Measurements from ENCODE around the gene NPTX2. TPM values are rescaled to one million over a fixed set of nuclear protein-coding genes. Genes with fewer than 3 reads are reported as not detected.

NPTX2 gene
- polyA plus RNA-seq, 1 donor from 2014 or later: 0.98 TPM

GRCh38 chr7:98630770-98631169 is 13.7 kb downstream of the NPTX2 start:
- Histone ChIP-seq H4K20me1 (ENCODE audit: insufficient read depth) (no peaks in the 10 kb centered on the region), H3K4me2 (ENCODE audit: low read length) (no peak overlapping the region), H3K27ac (ENCODE audit: low read length) (no peak overlapping the region), H2AFZ (ENCODE audit: low read depth, low read length) (no peak overlapping the region), H3K4me3 (ENCODE audit: low read length) (no peak overlapping the region), H3K36me3 (ENCODE audit: insufficient read depth, low read length) (no peaks in the 10 kb centered on the region), H3K9me2 (ENCODE audit: insufficient read depth, low read length) (no peaks in the 10 kb centered on the region), H3K9me3 (ENCODE audit: low read length) (no peaks in the 10 kb centered on the region), H3K79me2 (replicated peaks; ENCODE audit: insufficient read depth, low read length) (no peaks in the 10 kb centered on the region), H3K9ac (ENCODE audit: low read length) (no peak overlapping the region), H3F3A (ENCODE audit: insufficient read depth, low read length, poor library complexity, severe bottlenecking) (no peaks in the 10 kb centered on the region), H3K27me3 (ENCODE audit: insufficient read depth, low read depth, low read length) (no peaks in the 10 kb centered on the region)
- TF ChIP-seq SMC3 (conservative IDR thresholded peaks at IDR 0.05; ENCODE audit: poor library complexity) (no peak), POLR2AphosphoS5 (IDR thresholded peaks at IDR 0.05) (no peak), EZH2 (IDR thresholded peaks at IDR 0.05; ENCODE audit: borderline replicate concordance, insufficient read depth, low read length, poor library complexity, severe bottlenecking) (no peak), REST (IDR thresholded peaks at IDR 0.05; ENCODE audit: borderline replicate concordance) (no peak), RAD21 (conservative IDR thresholded peaks at IDR 0.05) (no peak), MXI1 (conservative IDR thresholded peaks at IDR 0.05; ENCODE audit: poor library complexity, severe bottlenecking) (no peak), TAF1 (IDR thresholded peaks at IDR 0.05; ENCODE audit: low read depth) (no peak), EP300 (conservative IDR thresholded peaks at IDR 0.05; ENCODE audit: poor library complexity, severe bottlenecking) (no peak)
- TF ChIP-seq, protein P1, sequence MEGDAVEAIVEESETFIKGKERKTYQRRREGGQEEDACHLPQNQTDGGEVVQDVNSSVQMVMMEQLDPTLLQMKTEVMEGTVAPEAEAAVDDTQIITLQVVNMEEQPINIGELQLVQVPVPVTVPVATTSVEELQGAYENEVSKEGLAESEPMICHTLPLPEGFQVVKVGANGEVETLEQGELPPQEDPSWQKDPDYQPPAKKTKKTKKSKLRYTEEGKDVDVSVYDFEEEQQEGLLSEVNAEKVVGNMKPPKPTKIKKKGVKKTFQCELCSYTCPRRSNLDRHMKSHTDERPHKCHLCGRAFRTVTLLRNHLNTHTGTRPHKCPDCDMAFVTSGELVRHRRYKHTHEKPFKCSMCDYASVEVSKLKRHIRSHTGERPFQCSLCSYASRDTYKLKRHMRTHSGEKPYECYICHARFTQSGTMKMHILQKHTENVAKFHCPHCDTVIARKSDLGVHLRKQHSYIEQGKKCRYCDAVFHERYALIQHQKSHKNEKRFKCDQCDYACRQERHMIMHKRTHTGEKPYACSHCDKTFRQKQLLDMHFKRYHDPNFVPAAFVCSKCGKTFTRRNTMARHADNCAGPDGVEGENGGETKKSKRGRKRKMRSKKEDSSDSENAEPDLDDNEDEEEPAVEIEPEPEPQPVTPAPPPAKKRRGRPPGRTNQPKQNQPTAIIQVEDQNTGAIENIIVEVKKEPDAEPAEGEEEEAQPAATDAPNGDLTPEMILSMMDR (IDR thresholded peaks at IDR 0.05; ENCODE audit: poor library complexity, severe bottlenecking): no peak

GRCh38 chr7:98638853-98639252 is 21.8 kb downstream of the NPTX2 start:
- no peaks in the 10 kb centered on the region for H3F3A ChIP-seq (ENCODE audit: insufficient read depth, low read length, poor library complexity, severe bottlenecking)
- no peaks in the 10 kb centered on the region for H3K27me3 ChIP-seq (ENCODE audit: insufficient read depth, low read depth, low read length)
- no peak overlapping the region for H3K4me2 ChIP-seq (ENCODE audit: low read length)
- no peak overlapping the region for H2AFZ ChIP-seq (ENCODE audit: low read depth, low read length)
- no peak overlapping the region for H3K4me3 ChIP-seq (ENCODE audit: low read length)
- H3K9me2 ChIP-seq (ENCODE audit: insufficient read depth, low read length): no peaks in the 10 kb centered on the region
- no peak overlapping the region for H3K27ac ChIP-seq (ENCODE audit: low read length)
- no peaks in the 10 kb centered on the region for H4K20me1 ChIP-seq (ENCODE audit: insufficient read depth)
- H3K79me2 ChIP-seq (replicated peaks; ENCODE audit: insufficient read depth, low read length): no peaks in the 10 kb centered on the region
- no peak overlapping the region for H3K9ac ChIP-seq (ENCODE audit: low read length)
- TF ChIP-seq REST (IDR thresholded peaks at IDR 0.05; ENCODE audit: borderline replicate concordance) (no peak), EP300 (conservative IDR thresholded peaks at IDR 0.05; ENCODE audit: poor library complexity, severe bottlenecking) (no peak), SMC3 (conservative IDR thresholded peaks at IDR 0.05; ENCODE audit: poor library complexity) (no peak), EZH2 (IDR thresholded peaks at IDR 0.05; ENCODE audit: borderline replicate concordance, insufficient read depth, low read length, poor library complexity, severe bottlenecking) (no peak), MXI1 (conservative IDR thresholded peaks at IDR 0.05; ENCODE audit: poor library complexity, severe bottlenecking) (no peak), TAF1 (IDR thresholded peaks at IDR 0.05; ENCODE audit: low read depth) (no peak), POLR2AphosphoS5 (IDR thresholded peaks at IDR 0.05) (no peak), RAD21 (conservative IDR thresholded peaks at IDR 0.05) (no peak)
- TF ChIP-seq, protein P1 (IDR thresholded peaks at IDR 0.05; ENCODE audit: poor library complexity, severe bottlenecking): no peak
- H3K9me3 ChIP-seq (ENCODE audit: low read length): no peaks in the 10 kb centered on the region
- H3K36me3 ChIP-seq (ENCODE audit: insufficient read depth, low read length): no peaks in the 10 kb centered on the region
